Immature natural killer cell (primary cell): ENCODE data around the gene POMGNT1. TPM values are rescaled to one million over a fixed set of nuclear protein-coding genes. Genes with fewer than 3 reads are reported as not detected.
A peak's percentile ranks its signal among the peaks of the same experiment; 100 is the strongest.

ENCODE experiments used
- DNase-seq, 3 donors: peaks; one replicate each; pipeline ENCODE4 v3.0.0; 2022; ENCODE audit warnings: mixed read lengths in 1 of 3
- H3K27ac Mint-ChIP-seq, 6 donors: one replicate each; pipeline ENCODE4 v1.8.0; 2020; ENCODE audit warnings: mixed read lengths in 6 of 6, mild to moderate bottlenecking in 5 of 6, inconsistent platforms in 4 of 6, moderate library complexity in 3 of 6
- H3K27me3 Mint-ChIP-seq, 3 donors: one replicate each; pipeline ENCODE4 v1.8.0; 2020 to 2021; ENCODE audit warnings: low read depth in 3 of 3, mild to moderate bottlenecking in 3 of 3, mixed read lengths in 3 of 3, moderate library complexity in 3 of 3, inconsistent platforms in 1 of 3
- H3K36me3 Mint-ChIP-seq, 3 donors: one replicate each; pipeline ENCODE4 v1.8.0; 2020; ENCODE audit warnings: mixed read lengths in 3 of 3, inconsistent platforms in 2 of 3, mild to moderate bottlenecking in 2 of 3
- H3K4me1 Mint-ChIP-seq, 2 donors: one replicate each; pipeline ENCODE4 v1.8.0; 2020; ENCODE audit warnings: inconsistent platforms in 2 of 2, mild to moderate bottlenecking in 2 of 2, mixed read lengths in 2 of 2, moderate library complexity in 1 of 2
- H3K4me3 Mint-ChIP-seq, 5 donors: one replicate each; pipeline ENCODE4 v1.8.0; 2020; ENCODE audit warnings: mild to moderate bottlenecking in 5 of 5, mixed read lengths in 5 of 5, inconsistent platforms in 3 of 5, moderate library complexity in 3 of 5
- H3K9me3 Mint-ChIP-seq, 6 donors: one replicate each; pipeline ENCODE4 v1.8.0; 2020; ENCODE audit warnings: mild to moderate bottlenecking in 6 of 6, mixed read lengths in 6 of 6, inconsistent platforms in 4 of 6, moderate library complexity in 3 of 6
- polyA plus RNA-seq, 3 donors: library from polyadenylated mRNA; unstranded; fragments of 300-500 nt; fragmentation: Illumina TruSeq; gene quantifications; one replicate each; pipeline ENCODE4 v1.2.3, GENCODE V29; 2021

POMGNT1 gene
- polyA plus RNA-seq, 3 donors from 2014 or later = 33.7 to 36.3 (median 35.7) TPM

GRCh38 chr1:46171351-46171750, 26.9 kb downstream of the POMGNT1 start:
- Mint-ChIP-seq H3K4me3 (no peak overlapping the region), H3K27me3 (peaks cover 1 to 6% (median 2%) of the 10 kb centered on the region in 3 donors), H3K4me1 (peaks cover 12 to 16% of the 10 kb centered on the region in 2 donors), H3K9me3 (peaks cover 0 to 1% (median 0%) of the 10 kb centered on the region in 6 donors), H3K36me3 (no peaks in the 10 kb centered on the region), H3K27ac (no peak overlapping the region)
- DNase-seq = no peak

GRCh38 chr1:46169811-46170454, 28.3 kb downstream of the POMGNT1 start:
- Mint-ChIP-seq H3K4me3 (no peak overlapping the region), H3K27ac (peak overlapping the region in 1 of 6 donors; percentile 74), H3K9me3 (peaks cover 0 to 1% (median 0%) of the 10 kb centered on the region in 6 donors), H3K27me3 (peaks cover 1 to 6% (median 2%) of the 10 kb centered on the region in 3 donors), H3K4me1 (peaks cover 15 to 18% of the 10 kb centered on the region in 2 donors), H3K36me3 (no peaks in the 10 kb centered on the region)
- no peak for DNase-seq

DNA sequence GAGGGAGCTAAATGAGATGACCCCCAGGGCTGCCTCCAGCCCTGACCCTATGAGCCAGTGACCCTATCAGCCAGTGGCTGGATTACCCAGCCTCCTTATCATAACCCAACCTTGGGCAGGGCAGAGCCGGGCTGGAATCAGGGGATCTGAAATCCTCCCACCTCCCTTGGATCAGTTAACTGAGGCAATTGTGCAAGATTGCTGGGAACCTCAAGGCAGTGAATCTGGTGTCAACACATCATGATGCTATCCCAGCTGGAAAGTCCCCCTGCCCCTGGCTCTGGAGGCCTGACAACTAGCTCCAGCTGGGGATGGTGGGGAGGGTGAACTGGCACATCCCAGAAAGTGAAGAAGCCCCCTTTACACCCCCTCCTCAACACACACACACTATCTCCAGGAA, 29.8 kb downstream of the POMGNT1 start:
- no peak overlapping the region for H3K27ac Mint-ChIP-seq

GRCh38 chr1:46166521-46167462, 31.4 kb downstream of the POMGNT1 start:
- DNase-seq = peak; percentile 12 to 24 (median 16)
- Mint-ChIP-seq H3K4me1 (peaks cover 15 to 18% of the 10 kb centered on the region in 2 donors), H3K9me3 (no peaks in the 10 kb centered on the region), H3K4me3 (peak overlapping the region; percentile 87 to 95 (median 89)), H3K27me3 (peaks cover 0 to 5% (median 2%) of the 10 kb centered on the region in 3 donors), H3K27ac (peak overlapping the region; percentile 70 to 91 (median 78)), H3K36me3 (no peaks in the 10 kb centered on the region)

More for the DNA sequence above, 29.8 kb downstream of the POMGNT1 start:
- Mint-ChIP-seq H3K36me3 (no peaks in the 10 kb centered on the region), H3K4me1 (peaks cover 15 to 18% of the 10 kb centered on the region in 2 donors), H3K9me3 (peaks cover 0 to 1% (median 0%) of the 10 kb centered on the region in 6 donors), H3K27me3 (peaks cover 2 to 6% (median 5%) of the 10 kb centered on the region in 3 donors), H3K4me3 (peak overlapping the region in 2 of 5 donors; percentile 11 to 87)
- DNase-seq = no peak

DNA sequence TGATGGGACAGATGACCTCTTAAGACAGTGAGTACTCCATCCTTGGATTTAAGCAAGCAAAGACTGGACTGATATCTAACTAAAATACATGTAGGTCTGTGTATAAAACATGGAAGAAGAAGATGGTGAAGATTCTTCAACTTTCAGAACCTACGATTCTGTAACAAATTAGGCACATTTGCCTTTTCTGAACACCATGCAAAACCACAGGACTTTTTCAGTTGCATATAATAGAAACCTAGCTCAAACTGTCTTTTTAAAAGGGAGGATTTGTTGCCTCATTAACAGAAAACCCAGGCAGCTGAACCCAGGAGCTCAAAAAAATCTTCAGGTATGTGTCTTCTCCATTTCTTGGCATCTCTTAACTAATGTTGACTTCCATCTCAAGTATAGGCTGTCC, 38.0 kb downstream of the POMGNT1 start:
- Mint-ChIP-seq H3K27ac (no peak overlapping the region), H3K4me1 (no peaks in the 10 kb centered on the region), H3K36me3 (no peaks in the 10 kb centered on the region), H3K9me3 (no peaks in the 10 kb centered on the region), H3K4me3 (no peak overlapping the region), H3K27me3 (peaks cover 0 to 3% (median 2%) of the 10 kb centered on the region in 3 donors)
- DNase-seq = no peak

- H3K4me1 Mint-ChIP-seq = no peaks in the 10 kb centered on the region
- no peaks in the 10 kb centered on the region for H3K36me3 Mint-ChIP-seq
- no peaks in the 10 kb centered on the region for H3K9me3 Mint-ChIP-seq
- H3K27ac Mint-ChIP-seq = no peak overlapping the region
- peaks cover 0 to 2% (median 1%) of the 10 kb centered on the region in 3 donors for H3K27me3 Mint-ChIP-seq
- no peak overlapping the region for H3K4me3 Mint-ChIP-seq
- DNase-seq = no peak
Observed at GRCh38 chr1:46159516-46159915, 38.7 kb downstream of the POMGNT1 start.

- DNase-seq = no peak
- no peak overlapping the region for H3K4me3 Mint-ChIP-seq
- no peak overlapping the region for H3K27ac Mint-ChIP-seq
- H3K9me3 Mint-ChIP-seq = no peaks in the 10 kb centered on the region
- H3K4me1 Mint-ChIP-seq = no peaks in the 10 kb centered on the region
- H3K27me3 Mint-ChIP-seq = peaks cover 0 to 2% (median 0%) of the 10 kb centered on the region in 3 donors
- H3K36me3 Mint-ChIP-seq = no peaks in the 10 kb centered on the region
Observed at GRCh38 chr1:46158312-46159281, 39.6 kb downstream of the POMGNT1 start.

- H3K9me3 Mint-ChIP-seq = no peaks in the 10 kb centered on the region
- H3K4me1 Mint-ChIP-seq = no peaks in the 10 kb centered on the region
- no peaks in the 10 kb centered on the region for H3K36me3 Mint-ChIP-seq
- H3K4me3 Mint-ChIP-seq = no peak overlapping the region
- no peak for DNase-seq
- H3K27me3 Mint-ChIP-seq = peaks cover 0 to 2% (median 0%) of the 10 kb centered on the region in 3 donors
- H3K27ac Mint-ChIP-seq = no peak overlapping the region
Observed at GRCh38 chr1:46157916-46158311, 40.3 kb downstream of the POMGNT1 start.

DNA sequence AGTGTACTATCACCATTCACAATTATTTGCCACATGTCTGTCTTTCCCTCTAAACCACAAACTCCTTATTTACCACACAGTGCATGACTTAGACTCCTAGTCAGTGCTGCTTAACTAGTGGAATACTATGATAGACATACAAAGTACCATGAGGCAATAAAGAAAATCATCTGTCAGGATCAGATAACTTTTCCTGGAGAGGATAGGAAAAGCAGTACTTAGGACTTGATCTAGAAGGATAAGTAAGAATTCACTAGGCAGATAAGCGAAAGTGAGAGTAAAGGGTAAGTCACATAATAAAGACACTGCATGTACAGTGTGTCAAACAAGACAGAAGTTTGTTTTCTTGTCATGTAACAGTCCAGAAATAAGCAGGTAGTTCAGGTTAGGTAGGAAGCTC, 44.5 kb downstream of the POMGNT1 start:
- H3K4me1 Mint-ChIP-seq = no peaks in the 10 kb centered on the region
- H3K9me3 Mint-ChIP-seq = no peaks in the 10 kb centered on the region
- H3K4me3 Mint-ChIP-seq = no peak overlapping the region
- no peak overlapping the region for H3K27ac Mint-ChIP-seq
- H3K27me3 Mint-ChIP-seq = peaks cover 0 to 3% (median 0%) of the 10 kb centered on the region in 3 donors
- no peaks in the 10 kb centered on the region for H3K36me3 Mint-ChIP-seq
- no peak for DNase-seq

- peaks cover 0 to 4% (median 0%) of the 10 kb centered on the region in 3 donors for H3K27me3 Mint-ChIP-seq
- no peaks in the 10 kb centered on the region for H3K9me3 Mint-ChIP-seq
- no peak overlapping the region for H3K4me3 Mint-ChIP-seq
- no peaks in the 10 kb centered on the region for H3K36me3 Mint-ChIP-seq
- no peaks in the 10 kb centered on the region for H3K4me1 Mint-ChIP-seq
- DNase-seq = no peak
- no peak overlapping the region for H3K27ac Mint-ChIP-seq
Observed at GRCh38 chr1:46153228-46153627, 45.0 kb downstream of the POMGNT1 start.

DNA sequence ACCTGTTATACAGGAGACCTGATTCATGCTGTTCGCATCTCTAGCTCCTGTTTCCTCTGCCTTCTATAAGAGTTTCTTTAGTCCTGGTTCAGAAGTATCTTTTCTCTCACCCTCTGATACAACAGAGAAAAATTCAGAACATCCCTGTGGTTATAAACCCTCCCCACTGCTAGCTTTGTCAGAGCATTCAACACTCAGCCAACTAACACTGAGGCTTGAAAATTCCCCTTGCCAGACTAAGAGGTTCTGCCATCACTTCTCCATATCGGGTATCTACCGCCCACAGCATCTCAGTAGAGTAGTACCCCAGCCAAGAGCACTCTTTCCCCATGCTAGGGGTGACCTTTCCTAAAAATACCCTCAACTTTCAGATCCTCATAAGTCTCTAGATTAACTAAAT, 46.2 kb downstream of the POMGNT1 start:
- Mint-ChIP-seq H3K36me3 (no peaks in the 10 kb centered on the region), H3K27me3 (peaks cover 0 to 8% (median 0%) of the 10 kb centered on the region in 3 donors), H3K27ac (no peak overlapping the region), H3K9me3 (no peaks in the 10 kb centered on the region), H3K4me1 (no peaks in the 10 kb centered on the region), H3K4me3 (no peak overlapping the region)
- no peak for DNase-seq

GRCh38 chr1:46150085-46150484, 48.1 kb downstream of the POMGNT1 start:
- Mint-ChIP-seq H3K4me1 (no peaks in the 10 kb centered on the region), H3K36me3 (no peaks in the 10 kb centered on the region), H3K9me3 (no peaks in the 10 kb centered on the region), H3K27ac (no peak overlapping the region), H3K27me3 (peaks cover 0 to 8% (median 2%) of the 10 kb centered on the region in 3 donors), H3K4me3 (no peak overlapping the region)
- no peak for DNase-seq

DNA sequence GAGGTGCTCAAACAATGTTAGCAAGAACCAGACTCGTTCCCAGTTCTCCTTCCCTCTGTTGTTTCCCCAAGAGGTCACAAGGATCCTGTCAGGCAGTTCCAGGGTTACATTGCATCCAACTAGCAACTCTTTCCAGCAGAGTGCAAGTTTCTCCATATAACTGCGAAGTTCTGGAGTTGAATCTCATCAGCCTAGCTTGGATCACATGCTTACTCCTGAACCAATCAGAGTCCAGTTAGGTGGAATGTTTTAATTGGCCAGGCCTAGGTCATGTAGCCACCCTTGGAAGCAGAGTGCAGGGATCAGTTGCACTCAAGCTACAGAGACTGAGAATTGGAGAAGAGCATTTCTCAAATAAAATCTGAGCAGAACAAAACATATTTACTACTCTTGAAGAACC, 49.9 kb downstream of the POMGNT1 start:
- Mint-ChIP-seq H3K9me3 (no peaks in the 10 kb centered on the region), H3K27ac (no peak overlapping the region), H3K36me3 (no peaks in the 10 kb centered on the region), H3K4me1 (no peaks in the 10 kb centered on the region), H3K27me3 (peaks cover 0 to 8% (median 2%) of the 10 kb centered on the region in 3 donors), H3K4me3 (no peak overlapping the region)
- DNase-seq = no peak
